ENCODE results near the gene FBXO47. TPM values are rescaled to one million over a fixed set of nuclear protein-coding genes. Genes with fewer than 3 reads are reported as not detected.

Gene FBXO47
- total and polyA plus RNA-seq, 2 donors (not counting 3 experiments of a cell fraction or from before 2014, with no cell fraction given), result not detected

- Histone ChIP-seq H3K4me3 (replicated peaks in 1 of 3; ENCODE audit: insufficient read depth in 1 of 3, low read depth in 1 of 3, low read length in 3 of 3) (no peak overlapping the region), H3K9me3 (replicated peaks; ENCODE audit: control insufficient read depth, insufficient read depth, low read length) (no peaks in the 10 kb centered on the region), H3K4me2 (ENCODE audit: insufficient read depth, low read length) (no peak overlapping the region), H2AFZ (ENCODE audit: low read depth, low read length) (no peak overlapping the region), H3K27ac (ENCODE audit: insufficient read depth, low read depth, low read length) (no peak overlapping the region), H3K36me3 (ENCODE audit: control insufficient read depth in 2 of 2, extremely low read depth in 1 of 2, insufficient read depth in 2 of 2, low read length in 2 of 2) (peaks cover 6 to 33% of the 10 kb centered on the region in 2 experiments), H3K4me1 (ENCODE audit: control insufficient read depth, extremely low read depth, insufficient read depth, low read length) (peaks cover 48% of the 10 kb centered on the region), H3K9ac (replicated peaks; ENCODE audit: extremely low read depth, insufficient read depth, low read length) (no peak overlapping the region), H3K27me3 (ENCODE audit: control insufficient read depth in 2 of 2, insufficient read depth in 2 of 2, low read length in 2 of 2) (no peaks in the 10 kb centered on the region), H3K9me1 (replicated peaks; ENCODE audit: control insufficient read depth, extremely low read depth, insufficient read depth, low read length) (no peaks in the 10 kb centered on the region), H4K20me1 (replicated peaks; ENCODE audit: control insufficient read depth, extremely low read depth, insufficient read depth, low read length) (no peaks in the 10 kb centered on the region), H3K79me2 (ENCODE audit: control insufficient read depth, insufficient read depth, low read length) (peaks cover 14% of the 10 kb centered on the region)
- dilution Hi-C loops (cut with MboI; ENCODE audit: extremely low pct_ligation_motif_present, low sequenced_read_pairs) (no loop called here), intact Hi-C loops (cut with micrococcal nuclease) (no loop called here)
- FAIRE-seq (peak; percentile 82), DNase-seq (ENCODE audit: low read depth, low spot score) (peak; percentile 29)
- ChIA-PET CTCF (interaction anchor here (0.8 to 1.9 kb wide), 7 partner anchors 9 to 259 kb away, joined by 3 to 7 read pairs (median 5); partner anchors contain the start of gene LASP1), POLR2A (no interaction called here)
- no peak for TF ChIP-seq POLR2A (IDR thresholded peaks at IDR 0.05; ENCODE audit: low read depth, low read length)
- no peak for TF ChIP-seq POLR2AphosphoS5 (IDR thresholded peaks at IDR 0.05; ENCODE audit: insufficient read depth, low read depth, low read length)
- TF ChIP-seq GATA2 (IDR thresholded peaks at IDR 0.05; ENCODE audit: insufficient read depth, insufficient read length, low read depth, low read length), result no peak
- TF ChIP-seq CTCF (IDR thresholded peaks at IDR 0.05; ENCODE audit: extremely low read depth in 1 of 2, insufficient read depth in 1 of 2, low read depth in 1 of 2, low read length in 2 of 2), result no peak
- no peak for TF ChIP-seq MAX (IDR thresholded peaks at IDR 0.05; ENCODE audit: insufficient read depth, insufficient read length)
- TF ChIP-seq FOS (IDR thresholded peaks at IDR 0.05; ENCODE audit: borderline replicate concordance, insufficient read depth, low read length), result no peak
- no TSS peak for BruUV-seq (replicated peaks)
Observed at GRCh38 chr17:38894276-38894675, 72.9 kb downstream of the FBXO47 start.

Data from endothelial cell of umbilical vein (primary cell).